Measurements from ENCODE around the gene ARHGEF38.

Gene ARHGEF38

GRCh38 chr4:105599932-105600655 lies 47.7 kb downstream of the ARHGEF38 start:
- no peak for TF ChIP-seq GABPA (IDR thresholded peaks at IDR 0.05; ENCODE audit: low read depth)
- no peak for TF ChIP-seq POLR2AphosphoS5 (IDR thresholded peaks at IDR 0.05; ENCODE audit: low read depth)
- TF ChIP-seq SPI1 (IDR thresholded peaks at IDR 0.05; ENCODE audit: borderline replicate concordance, low read depth): no peak
- TF ChIP-seq, protein P1, sequence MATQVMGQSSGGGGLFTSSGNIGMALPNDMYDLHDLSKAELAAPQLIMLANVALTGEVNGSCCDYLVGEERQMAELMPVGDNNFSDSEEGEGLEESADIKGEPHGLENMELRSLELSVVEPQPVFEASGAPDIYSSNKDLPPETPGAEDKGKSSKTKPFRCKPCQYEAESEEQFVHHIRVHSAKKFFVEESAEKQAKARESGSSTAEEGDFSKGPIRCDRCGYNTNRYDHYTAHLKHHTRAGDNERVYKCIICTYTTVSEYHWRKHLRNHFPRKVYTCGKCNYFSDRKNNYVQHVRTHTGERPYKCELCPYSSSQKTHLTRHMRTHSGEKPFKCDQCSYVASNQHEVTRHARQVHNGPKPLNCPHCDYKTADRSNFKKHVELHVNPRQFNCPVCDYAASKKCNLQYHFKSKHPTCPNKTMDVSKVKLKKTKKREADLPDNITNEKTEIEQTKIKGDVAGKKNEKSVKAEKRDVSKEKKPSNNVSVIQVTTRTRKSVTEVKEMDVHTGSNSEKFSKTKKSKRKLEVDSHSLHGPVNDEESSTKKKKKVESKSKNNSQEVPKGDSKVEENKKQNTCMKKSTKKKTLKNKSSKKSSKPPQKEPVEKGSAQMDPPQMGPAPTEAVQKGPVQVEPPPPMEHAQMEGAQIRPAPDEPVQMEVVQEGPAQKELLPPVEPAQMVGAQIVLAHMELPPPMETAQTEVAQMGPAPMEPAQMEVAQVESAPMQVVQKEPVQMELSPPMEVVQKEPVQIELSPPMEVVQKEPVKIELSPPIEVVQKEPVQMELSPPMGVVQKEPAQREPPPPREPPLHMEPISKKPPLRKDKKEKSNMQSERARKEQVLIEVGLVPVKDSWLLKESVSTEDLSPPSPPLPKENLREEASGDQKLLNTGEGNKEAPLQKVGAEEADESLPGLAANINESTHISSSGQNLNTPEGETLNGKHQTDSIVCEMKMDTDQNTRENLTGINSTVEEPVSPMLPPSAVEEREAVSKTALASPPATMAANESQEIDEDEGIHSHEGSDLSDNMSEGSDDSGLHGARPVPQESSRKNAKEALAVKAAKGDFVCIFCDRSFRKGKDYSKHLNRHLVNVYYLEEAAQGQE (IDR thresholded peaks at IDR 0.05; ENCODE audit: insufficient replicate concordance, low read depth): no peak
- Histone ChIP-seq H3K27me3 (ENCODE audit: insufficient read depth, poor library complexity, severe bottlenecking) (peaks cover 2% of the 10 kb centered on the region), H3K4me3 (replicated peaks; ENCODE audit: insufficient read depth, low read length) (no peak overlapping the region), H3K27ac (replicated peaks) (no peak overlapping the region)
- DNase-seq (ENCODE audit: low read depth in 1 of 2, low spot score in 1 of 2): no peak

DNA sequence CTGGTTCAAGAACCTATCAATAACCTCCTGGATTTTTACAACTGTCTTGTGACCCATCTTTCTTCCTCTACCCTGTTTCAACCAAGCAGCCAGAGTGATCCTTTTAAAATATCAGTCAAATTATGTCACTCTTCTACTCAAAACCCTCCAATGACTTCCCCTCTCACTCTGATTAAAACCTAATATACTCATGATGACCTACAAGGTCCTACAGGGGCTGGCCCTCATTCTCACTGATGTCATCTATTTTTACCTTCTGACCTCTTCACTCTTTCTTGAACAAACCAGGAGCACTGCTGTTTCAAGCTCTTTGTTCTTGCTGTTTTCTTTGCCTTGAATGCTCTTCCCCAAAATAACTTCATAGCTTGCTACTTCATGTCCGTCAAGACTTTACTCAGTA lies 48.5 kb downstream of the ARHGEF38 start:
- peaks cover 2% of the 10 kb centered on the region for H3K27me3 ChIP-seq (ENCODE audit: insufficient read depth, poor library complexity, severe bottlenecking)
- TF ChIP-seq CTCF (IDR thresholded peaks at IDR 0.05; ENCODE audit: insufficient read depth, low read length) (no peak), POLR2AphosphoS5 (IDR thresholded peaks at IDR 0.05; ENCODE audit: low read depth) (no peak), GABPA (IDR thresholded peaks at IDR 0.05; ENCODE audit: low read depth) (no peak)

DNA sequence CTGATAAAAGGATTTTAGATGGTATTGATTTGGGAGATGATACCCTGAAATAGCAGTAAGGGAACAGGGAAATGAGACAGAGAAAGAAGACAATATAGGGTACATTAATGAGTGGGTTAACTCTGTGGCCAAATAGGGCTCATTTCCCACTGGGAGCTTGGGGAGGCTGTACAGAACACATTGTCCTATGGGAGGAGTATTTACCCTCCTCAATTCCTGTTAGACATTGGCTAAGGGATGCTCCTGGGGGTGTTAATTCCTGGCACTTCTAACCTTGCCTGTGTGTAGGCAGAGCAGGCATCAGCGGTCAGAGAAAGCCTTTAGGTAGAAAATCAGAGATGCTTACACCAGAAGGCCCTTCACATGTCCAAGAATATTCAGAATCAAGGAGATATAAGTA lies 49.0 kb downstream of the ARHGEF38 start:
- no peak for TF ChIP-seq GABPA (IDR thresholded peaks at IDR 0.05; ENCODE audit: low read depth)
- TF ChIP-seq SPI1 (IDR thresholded peaks at IDR 0.05; ENCODE audit: borderline replicate concordance, low read depth): no peak
- TF ChIP-seq, protein P1 (IDR thresholded peaks at IDR 0.05; ENCODE audit: insufficient replicate concordance, low read depth): no peak
- no peak for TF ChIP-seq POLR2AphosphoS5 (IDR thresholded peaks at IDR 0.05; ENCODE audit: low read depth)
- no peak for TF ChIP-seq CTCF (IDR thresholded peaks at IDR 0.05; ENCODE audit: insufficient read depth, low read length)
- Histone ChIP-seq H3K27me3 (ENCODE audit: insufficient read depth, poor library complexity, severe bottlenecking) (peaks cover 2% of the 10 kb centered on the region), H3K4me3 (replicated peaks; ENCODE audit: insufficient read depth, low read length) (no peak overlapping the region), H3K27ac (replicated peaks) (no peak overlapping the region)
- no peak for DNase-seq (ENCODE audit: low read depth in 1 of 2, low spot score in 1 of 2)

More for the DNA sequence above, 48.5 kb downstream of the ARHGEF38 start:
- Histone ChIP-seq H3K27ac (replicated peaks) (no peak overlapping the region), H3K4me3 (replicated peaks; ENCODE audit: insufficient read depth, low read length) (no peak overlapping the region)
- no peak for DNase-seq (ENCODE audit: low read depth in 1 of 2, low spot score in 1 of 2)

DNA sequence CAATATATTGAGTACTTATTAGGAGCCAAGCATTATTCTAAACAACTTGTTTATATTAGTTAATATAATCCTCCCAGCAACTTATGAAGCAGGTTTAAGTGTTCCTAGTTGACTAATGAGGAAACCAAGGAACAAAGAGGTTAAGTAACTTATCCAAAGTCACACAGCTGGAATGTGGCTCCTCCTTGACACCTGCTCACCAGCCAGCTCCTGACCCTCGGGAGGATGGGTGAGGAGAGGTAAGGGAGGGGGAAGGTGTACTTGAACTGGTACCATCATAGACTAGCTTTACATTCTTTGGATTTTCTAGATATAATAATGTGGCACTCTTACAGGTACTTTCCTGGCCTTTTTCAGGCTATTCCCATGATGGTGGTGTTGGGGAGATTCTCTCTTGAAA lies 50.7 kb downstream of the ARHGEF38 start:
- Histone ChIP-seq H3K4me3 (replicated peaks; ENCODE audit: insufficient read depth, low read length) (no peak overlapping the region), H3K27ac (replicated peaks) (no peak overlapping the region), H3K27me3 (ENCODE audit: insufficient read depth, poor library complexity, severe bottlenecking) (no peaks in the 10 kb centered on the region)
- TF ChIP-seq POLR2AphosphoS5 (IDR thresholded peaks at IDR 0.05; ENCODE audit: low read depth): no peak
- DNase-seq (ENCODE audit: low read depth in 1 of 2, low spot score in 1 of 2): no peak

- H3K4me3 ChIP-seq (replicated peaks; ENCODE audit: insufficient read depth, low read length): no peak overlapping the region
- no peak overlapping the region for H3K27ac ChIP-seq (replicated peaks)
- peak in 1 of 2 experiments; percentile 10 for DNase-seq (ENCODE audit: low read depth in 1 of 2, low spot score in 1 of 2)
- TF ChIP-seq CTCF (IDR thresholded peaks at IDR 0.05; ENCODE audit: insufficient read depth, low read length) (no peak), GABPA (IDR thresholded peaks at IDR 0.05; ENCODE audit: low read depth) (no peak), SPI1 (IDR thresholded peaks at IDR 0.05; ENCODE audit: borderline replicate concordance, low read depth) (no peak), POLR2AphosphoS5 (IDR thresholded peaks at IDR 0.05; ENCODE audit: low read depth) (no peak)
- H3K27me3 ChIP-seq (ENCODE audit: insufficient read depth, poor library complexity, severe bottlenecking): no peaks in the 10 kb centered on the region
Measured at GRCh38 chr4:105605493-105605892, 53.1 kb downstream of the ARHGEF38 start.

Data from HL-60 (cell line).